K562 (cell line): ENCODE data around the gene SOX12. TPM values are rescaled to one million over a fixed set of nuclear protein-coding genes. Genes with fewer than 3 reads are reported as not detected.

Experiments used
- FOXJ2 ChIP-seq: fragments of 200-800 bp; sonication (Bioruptor generic); IDR thresholded peaks from 2 replicates; pipeline ENCODE4 v1.6.1; 2016; ENCODE audit warnings: missing genetic modification characterization, missing compliant biosample characterization
- RERE ChIP-seq: sonication (generic); formaldehyde crosslinking; IDR thresholded peaks from 2 replicates; pipeline ENCODE4 v1.8.0; 2023; ENCODE audit warnings: missing genetic modification reagents, mild to moderate bottlenecking, borderline replicate concordance
- SREBF2 ChIP-seq: sonication (generic); formaldehyde crosslinking; IDR thresholded peaks from 2 replicates; pipeline ENCODE4 v1.4.0; 2020; ENCODE audit warnings: mild to moderate bottlenecking, missing genetic modification reagents
- ZC3H8 ChIP-seq: fragments of 450-650 bp; IDR thresholded peaks from 2 replicates; pipeline ENCODE4 v1.6.1; 2017
- ZNF124 ChIP-seq: sonication (generic); formaldehyde crosslinking; IDR thresholded peaks from 2 replicates; pipeline ENCODE4 v1.8.1; 2022; ENCODE audit warnings: missing genetic modification reagents
- ZNF3 ChIP-seq: fragments of 250-450 bp; sonication (Bioruptor Pico); IDR thresholded peaks from 2 replicates; pipeline ENCODE4 v1.5.0; 2021; ENCODE audit warnings: mild to moderate bottlenecking, moderate library complexity
- ZNF717 ChIP-seq: fragments of 250-450 bp; sonication (Bioruptor Pico); IDR thresholded peaks from 2 replicates; pipeline ENCODE4 v1.5.0; 2021
- ZNF780A ChIP-seq: fragments of 250-450 bp; sonication (Bioruptor Pico); IDR thresholded peaks from 2 replicates; pipeline ENCODE4 v1.5.0; 2021; ENCODE audit warnings: mild to moderate bottlenecking
- polyA plus RNA-seq, 8 experiments: library from polyadenylated mRNA; depleted of rRNA in 4 of 8; stranded (reverse) in 5 of 8; unstranded in 3 of 8; fragments of >200 nt; fragmentation: Nextera tagmentation in 2 of 8; fragmentation: Illumina TruSeq in 1 of 8; extraction: Ambion mirVana in 2 of 8; extraction: Trizol in 1 of 8; gene quantifications; 2 replicates each; pipeline versions ENCODE4 v1.2.1 to v1.2.3, GENCODE V29; 2011 to 2014; ENCODE audit warnings: inconsistent platforms in 1 of 8, missing spikeins in 1 of 8
- total RNA-seq, 7 experiments: library from RNA; depleted of rRNA in 6 of 7; stranded (reverse); fragments of >200 nt in 6 of 7; fragmentation: Illumina TruSeq in 2 of 7; extraction: Trizol in 2 of 7; gene quantifications; 2 replicates each; pipeline versions ENCODE4 v1.2.1 to v1.2.3, GENCODE V29; 2011 to 2021; ENCODE audit warnings: low replicate concordance in 1 of 7
- TF ChIP-seq, protein P1 (sequence below), 2 experiments: fragments of 450-650 bp; conservative IDR thresholded peaks; 2 replicates each; pipeline ENCODE4 v1.6.1; 2017; ENCODE audit warnings: mild to moderate bottlenecking in 2 of 2, moderate library complexity in 2 of 2
- TF ChIP-seq, protein P2 (sequence below): fragments of 250-450 bp; sonication (Bioruptor Pico); IDR thresholded peaks from 2 replicates; pipeline ENCODE4 v1.4.0; 2020; ENCODE audit warnings: mild to moderate bottlenecking, moderate library complexity, borderline replicate concordance
- TF ChIP-seq, protein P3 (sequence below), 3 experiments: IDR thresholded peaks in 2 of 3; conservative IDR thresholded peaks in 1 of 3; 2 replicates each; pipeline ENCODE4 v1.5.1; 2011 to 2012; ENCODE audit warnings: low read length in 3 of 3, mild to moderate bottlenecking in 3 of 3, control low read depth in 2 of 3, improper control_type of control experiment in 1 of 3, inconsistent platforms in 1 of 3, low read depth in 1 of 3, mixed read lengths in 1 of 3, moderate library complexity in 1 of 3; ENCODE audit not compliant: insufficient read depth in 2 of 3
- TF ChIP-seq, protein P4 (sequence below): fragments of 250-450 bp; sonication (Bioruptor Pico); IDR thresholded peaks from 2 replicates; pipeline ENCODE4 v1.8.0; 2022; ENCODE audit warnings: moderate library complexity, mild to moderate bottlenecking, inconsistent platforms

SOX12 gene
- total and polyA plus RNA-seq, 9 of the 15 experiments (the other 6 are each of a cell fraction or from before 2014, with no cell fraction given), result 0.42 to 26.3 (median 2.6) TPM

GRCh38 chr20:362271-363254 is 37.2 kb downstream of the SOX12 start (continued):
- TF ChIP-seq RERE (CRISPR knock-in tag) (no peak), ZNF124 (CRISPR knock-in tag) (no peak), ZC3H8 (no peak), ZNF717 (no peak), ZNF780A (no peak), ZNF3 (CRISPR knock-in tag) (no peak), SREBF2 (CRISPR knock-in tag) (no peak), FOXJ2 (tag) (peak; percentile 50; the same call in 1 of the 2 replicates)
- TF ChIP-seq, protein P1, sequence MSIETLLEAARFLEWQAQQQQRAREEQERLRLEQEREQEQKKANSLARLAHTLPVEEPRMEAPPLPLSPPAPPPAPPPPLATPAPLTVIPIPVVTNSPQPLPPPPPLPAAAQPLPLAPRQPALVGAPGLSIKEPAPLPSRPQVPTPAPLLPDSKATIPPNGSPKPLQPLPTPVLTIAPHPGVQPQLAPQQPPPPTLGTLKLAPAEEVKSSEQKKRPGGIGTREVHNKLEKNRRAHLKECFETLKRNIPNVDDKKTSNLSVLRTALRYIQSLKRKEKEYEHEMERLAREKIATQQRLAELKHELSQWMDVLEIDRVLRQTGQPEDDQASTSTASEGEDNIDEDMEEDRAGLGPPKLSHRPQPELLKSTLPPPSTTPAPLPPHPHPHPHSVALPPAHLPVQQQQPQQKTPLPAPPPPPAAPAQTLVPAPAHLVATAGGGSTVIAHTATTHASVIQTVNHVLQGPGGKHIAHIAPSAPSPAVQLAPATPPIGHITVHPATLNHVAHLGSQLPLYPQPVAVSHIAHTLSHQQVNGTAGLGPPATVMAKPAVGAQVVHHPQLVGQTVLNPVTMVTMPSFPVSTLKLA (conservative IDR thresholded peaks at IDR 0.05), result peak; percentile 84 to 87
- TF ChIP-seq, protein P2, sequence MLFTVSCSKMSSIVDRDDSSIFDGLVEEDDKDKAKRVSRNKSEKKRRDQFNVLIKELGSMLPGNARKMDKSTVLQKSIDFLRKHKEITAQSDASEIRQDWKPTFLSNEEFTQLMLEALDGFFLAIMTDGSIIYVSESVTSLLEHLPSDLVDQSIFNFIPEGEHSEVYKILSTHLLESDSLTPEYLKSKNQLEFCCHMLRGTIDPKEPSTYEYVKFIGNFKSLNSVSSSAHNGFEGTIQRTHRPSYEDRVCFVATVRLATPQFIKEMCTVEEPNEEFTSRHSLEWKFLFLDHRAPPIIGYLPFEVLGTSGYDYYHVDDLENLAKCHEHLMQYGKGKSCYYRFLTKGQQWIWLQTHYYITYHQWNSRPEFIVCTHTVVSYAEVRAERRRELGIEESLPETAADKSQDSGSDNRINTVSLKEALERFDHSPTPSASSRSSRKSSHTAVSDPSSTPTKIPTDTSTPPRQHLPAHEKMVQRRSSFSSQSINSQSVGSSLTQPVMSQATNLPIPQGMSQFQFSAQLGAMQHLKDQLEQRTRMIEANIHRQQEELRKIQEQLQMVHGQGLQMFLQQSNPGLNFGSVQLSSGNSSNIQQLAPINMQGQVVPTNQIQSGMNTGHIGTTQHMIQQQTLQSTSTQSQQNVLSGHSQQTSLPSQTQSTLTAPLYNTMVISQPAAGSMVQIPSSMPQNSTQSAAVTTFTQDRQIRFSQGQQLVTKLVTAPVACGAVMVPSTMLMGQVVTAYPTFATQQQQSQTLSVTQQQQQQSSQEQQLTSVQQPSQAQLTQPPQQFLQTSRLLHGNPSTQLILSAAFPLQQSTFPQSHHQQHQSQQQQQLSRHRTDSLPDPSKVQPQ (CRISPR knock-in tag), result no peak
- TF ChIP-seq, protein P3, sequence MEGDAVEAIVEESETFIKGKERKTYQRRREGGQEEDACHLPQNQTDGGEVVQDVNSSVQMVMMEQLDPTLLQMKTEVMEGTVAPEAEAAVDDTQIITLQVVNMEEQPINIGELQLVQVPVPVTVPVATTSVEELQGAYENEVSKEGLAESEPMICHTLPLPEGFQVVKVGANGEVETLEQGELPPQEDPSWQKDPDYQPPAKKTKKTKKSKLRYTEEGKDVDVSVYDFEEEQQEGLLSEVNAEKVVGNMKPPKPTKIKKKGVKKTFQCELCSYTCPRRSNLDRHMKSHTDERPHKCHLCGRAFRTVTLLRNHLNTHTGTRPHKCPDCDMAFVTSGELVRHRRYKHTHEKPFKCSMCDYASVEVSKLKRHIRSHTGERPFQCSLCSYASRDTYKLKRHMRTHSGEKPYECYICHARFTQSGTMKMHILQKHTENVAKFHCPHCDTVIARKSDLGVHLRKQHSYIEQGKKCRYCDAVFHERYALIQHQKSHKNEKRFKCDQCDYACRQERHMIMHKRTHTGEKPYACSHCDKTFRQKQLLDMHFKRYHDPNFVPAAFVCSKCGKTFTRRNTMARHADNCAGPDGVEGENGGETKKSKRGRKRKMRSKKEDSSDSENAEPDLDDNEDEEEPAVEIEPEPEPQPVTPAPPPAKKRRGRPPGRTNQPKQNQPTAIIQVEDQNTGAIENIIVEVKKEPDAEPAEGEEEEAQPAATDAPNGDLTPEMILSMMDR (IDR thresholded peaks at IDR 0.05 in 2 of 3, conservative IDR thresholded peaks at IDR 0.05 in 1 of 3; ENCODE audit: insufficient read depth in 2 of 3, low read depth in 1 of 3, low read length in 3 of 3), result peak; percentile 32 to 43 (median 41); a peak in 4 of 6 replicates
- TF ChIP-seq, protein P4, sequence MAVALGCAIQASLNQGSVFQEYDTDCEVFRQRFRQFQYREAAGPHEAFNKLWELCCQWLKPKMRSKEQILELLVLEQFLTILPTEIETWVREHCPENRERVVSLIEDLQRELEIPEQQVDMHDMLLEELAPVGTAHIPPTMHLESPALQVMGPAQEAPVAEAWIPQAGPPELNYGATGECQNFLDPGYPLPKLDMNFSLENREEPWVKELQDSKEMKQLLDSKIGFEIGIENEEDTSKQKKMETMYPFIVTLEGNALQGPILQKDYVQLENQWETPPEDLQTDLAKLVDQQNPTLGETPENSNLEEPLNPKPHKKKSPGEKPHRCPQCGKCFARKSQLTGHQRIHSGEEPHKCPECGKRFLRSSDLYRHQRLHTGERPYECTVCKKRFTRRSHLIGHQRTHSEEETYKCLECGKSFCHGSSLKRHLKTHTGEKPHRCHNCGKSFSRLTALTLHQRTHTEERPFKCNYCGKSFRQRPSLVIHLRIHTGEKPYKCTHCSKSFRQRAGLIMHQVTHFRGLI (CRISPR knock-in tag), result 0 out of 2 replicates have a peak, but pooled peaks have one; percentile 27
